Measurements from ENCODE around the gene PPP1R15A.
A peak's percentile ranks its signal among the peaks of the same experiment; 100 is the strongest.
"Not testable (repeated sequence)": the region's sequence is repeated elsewhere in the genome, so short reads cannot be mapped to it uniquely, and the experiment has no call there.

PPP1R15A gene

DNA sequence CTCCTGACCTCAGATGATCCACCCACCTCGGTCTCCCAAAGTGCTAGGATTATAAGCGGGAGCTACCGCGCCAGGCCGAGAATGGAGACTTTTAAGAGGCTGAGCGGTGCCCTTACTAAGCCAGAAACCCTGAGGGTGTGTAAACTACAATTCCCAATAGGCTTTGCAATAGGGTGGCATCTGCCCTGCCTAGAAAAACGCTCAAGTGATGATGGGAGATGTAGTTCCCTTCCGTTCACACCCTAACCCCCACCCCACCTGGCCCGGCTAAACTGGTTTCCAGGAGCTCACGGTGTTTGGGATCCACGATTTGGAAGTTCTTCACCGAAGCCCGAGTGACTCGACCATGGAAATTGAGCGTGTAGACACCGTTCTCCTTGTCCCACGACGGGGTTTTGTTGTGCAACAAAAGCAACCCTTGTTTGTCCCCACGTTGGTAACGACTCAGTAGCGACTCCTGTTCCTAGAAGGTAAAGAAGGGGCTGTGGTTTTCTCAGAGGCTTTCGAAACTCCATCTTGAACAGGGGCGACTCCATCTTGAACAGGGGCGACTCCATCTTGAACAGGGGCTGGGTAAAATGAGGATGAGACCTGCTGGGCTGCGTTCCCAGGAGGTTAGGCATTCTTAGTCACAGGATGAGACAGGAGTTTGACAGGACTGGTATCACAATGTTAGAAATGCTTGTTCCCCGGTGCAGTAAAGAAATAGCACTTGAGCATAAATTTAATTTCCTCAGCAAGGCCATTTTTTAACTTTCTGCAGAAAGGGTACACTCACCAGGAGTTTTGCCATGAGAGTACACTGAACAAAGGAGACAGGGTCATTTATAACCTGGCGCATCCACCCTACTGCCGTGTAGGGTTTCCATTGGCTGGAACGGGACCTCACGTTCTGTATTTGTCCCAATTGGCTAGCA is 9.8 kb downstream of the PPP1R15A start:
- no peak for DNase-seq (ENCODE audit: low read depth)

DNA sequence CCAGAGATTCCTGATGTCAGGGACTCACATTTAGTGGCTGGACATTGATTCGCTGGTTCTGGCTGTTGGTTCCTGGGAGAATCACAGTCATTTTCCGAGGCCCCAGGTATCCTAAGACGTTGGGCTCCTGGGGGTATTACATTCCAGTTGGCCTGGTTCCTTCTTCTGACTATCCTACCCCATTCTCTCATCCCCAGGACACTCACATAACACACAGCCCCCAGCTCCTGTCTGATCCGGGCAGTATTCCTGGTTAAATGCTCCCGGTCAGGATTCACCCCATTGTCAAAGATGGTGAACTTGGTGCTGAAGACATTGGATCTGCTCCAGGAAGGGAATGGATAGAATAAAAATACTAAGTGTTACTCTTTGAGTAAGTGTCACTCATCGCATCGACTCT is 11.5 kb downstream of the PPP1R15A start:
- no peak for DNase-seq (ENCODE audit: low read depth)

DNA sequence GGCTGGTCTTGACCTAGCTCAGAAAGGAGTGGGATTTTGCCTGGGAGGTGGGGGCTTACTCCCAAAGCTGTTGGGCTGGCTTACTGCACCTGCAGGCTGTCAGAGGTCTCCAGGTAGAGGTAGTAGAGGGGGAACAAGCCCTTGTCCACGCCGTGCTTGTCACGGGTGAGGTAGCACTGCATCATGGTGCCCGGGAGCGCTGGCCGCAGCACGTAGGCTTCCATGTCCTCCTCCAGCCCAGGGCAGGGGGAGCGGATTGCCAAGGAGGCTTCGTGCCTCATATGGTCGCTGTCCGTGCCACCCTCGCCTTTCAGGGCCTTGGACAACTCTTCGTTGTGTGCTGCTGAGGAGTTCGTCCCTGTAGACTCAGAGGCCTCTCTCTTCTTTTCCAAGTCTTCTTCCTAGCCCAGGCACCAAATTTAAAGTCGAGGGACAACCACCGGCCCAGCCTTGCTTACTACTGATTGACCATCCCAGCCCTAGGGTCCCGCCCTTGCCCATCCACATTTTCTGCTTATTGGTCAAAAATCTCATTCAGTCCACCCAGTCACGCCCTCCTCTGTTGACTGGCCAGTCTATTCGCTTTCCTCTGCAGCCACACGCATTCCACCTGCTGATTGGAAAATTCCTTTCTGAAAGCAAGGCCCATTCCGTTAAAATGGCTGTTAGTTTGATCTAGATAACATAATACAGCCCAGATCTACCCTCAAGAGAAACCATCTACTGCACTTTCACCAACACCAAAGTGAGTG is 15.8 kb downstream of the PPP1R15A start:
- DNase-seq (ENCODE audit: low read depth): no peak

DNA sequence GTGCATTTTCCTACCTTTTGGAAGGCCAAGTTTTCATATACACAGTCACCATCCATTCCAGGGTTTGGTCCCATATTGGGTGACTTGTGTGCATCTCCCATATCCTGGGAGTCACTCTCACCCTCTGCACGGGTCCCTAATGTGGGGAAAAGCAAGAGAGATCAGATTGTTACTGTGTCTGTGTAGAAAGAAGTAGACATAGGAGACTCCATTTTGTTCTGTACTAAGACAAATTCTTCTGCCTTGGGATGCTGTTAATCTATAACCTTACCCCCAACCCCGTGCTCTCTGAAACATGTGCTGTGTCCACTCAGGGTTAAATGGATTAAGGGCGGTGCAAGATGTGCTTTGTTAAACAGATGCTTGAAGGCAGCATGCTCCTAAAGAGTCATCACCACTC is 17.3 kb downstream of the PPP1R15A start:
- DNase-seq (ENCODE audit: low read depth): not testable (repeated sequence)

DNA sequence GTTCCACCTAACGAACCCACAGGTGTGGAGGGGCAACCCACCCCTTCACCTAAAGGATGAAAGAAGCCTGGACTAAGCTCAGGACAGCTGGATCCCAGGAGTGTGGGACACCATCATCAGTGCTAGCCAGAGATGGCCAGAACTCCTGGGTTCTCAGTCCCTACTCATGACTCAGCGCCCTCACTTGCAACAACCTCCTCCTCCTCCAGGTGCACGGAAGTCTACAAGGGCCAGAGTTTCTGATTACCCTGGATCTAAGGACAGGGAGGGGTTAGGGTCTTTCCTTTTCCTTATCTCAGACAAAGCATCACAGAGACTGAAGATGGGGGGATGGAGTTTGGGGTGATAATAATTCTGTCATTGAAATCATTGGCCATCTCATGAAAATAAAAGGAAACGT is 18.3 kb downstream of the PPP1R15A start:
- no peak for DNase-seq (ENCODE audit: low read depth)

DNA sequence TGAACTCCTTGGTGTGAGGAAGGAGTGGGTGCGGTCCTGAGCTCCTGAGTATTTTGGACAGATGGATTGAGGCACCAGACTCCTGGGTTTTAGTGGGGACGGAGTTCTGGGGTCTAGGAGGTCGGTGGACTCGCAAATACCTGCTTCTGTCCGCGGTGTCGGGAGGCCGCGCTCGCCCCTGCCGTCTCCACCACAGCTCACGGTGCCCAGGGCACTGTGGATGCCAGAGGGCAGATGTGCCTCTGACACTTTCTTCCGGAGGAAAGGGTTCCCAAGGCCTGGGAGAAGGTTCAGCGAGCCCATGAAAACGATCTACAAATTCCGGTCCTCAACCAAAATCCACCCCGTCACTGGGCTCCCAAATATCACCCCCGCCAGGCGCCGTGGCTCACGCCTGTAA is 23.0 kb downstream of the PPP1R15A start:
- DNase-seq (ENCODE audit: low read depth): no peak

DNA sequence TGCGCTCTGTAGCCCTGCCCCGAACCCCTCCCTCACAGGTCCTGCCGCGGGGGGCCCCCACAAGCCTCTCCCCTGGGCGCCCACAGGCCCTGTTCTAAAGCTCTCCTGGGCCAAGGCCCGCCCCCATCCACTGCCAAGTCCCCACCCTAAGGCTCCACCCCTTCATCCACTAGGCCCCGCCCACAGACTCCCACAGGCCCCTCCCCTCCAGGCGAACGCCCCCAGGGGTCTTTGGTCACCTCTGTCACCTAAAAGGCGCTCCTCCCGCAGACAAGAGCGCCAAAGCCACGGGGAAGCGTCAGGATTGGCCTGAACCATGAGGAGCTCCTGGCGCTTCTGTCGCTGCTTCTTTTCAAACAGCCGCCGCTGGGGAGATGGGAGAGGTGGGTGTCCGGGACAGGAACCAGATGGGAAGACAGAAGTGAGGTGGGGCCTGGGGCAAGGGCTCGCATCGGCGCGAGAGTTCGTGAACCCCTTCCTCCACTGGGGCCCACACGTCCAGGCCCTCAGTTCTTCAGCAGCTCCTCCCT is 24.0 kb downstream of the PPP1R15A start:
- peak; percentile 37 for DNase-seq (ENCODE audit: low read depth)

DNA sequence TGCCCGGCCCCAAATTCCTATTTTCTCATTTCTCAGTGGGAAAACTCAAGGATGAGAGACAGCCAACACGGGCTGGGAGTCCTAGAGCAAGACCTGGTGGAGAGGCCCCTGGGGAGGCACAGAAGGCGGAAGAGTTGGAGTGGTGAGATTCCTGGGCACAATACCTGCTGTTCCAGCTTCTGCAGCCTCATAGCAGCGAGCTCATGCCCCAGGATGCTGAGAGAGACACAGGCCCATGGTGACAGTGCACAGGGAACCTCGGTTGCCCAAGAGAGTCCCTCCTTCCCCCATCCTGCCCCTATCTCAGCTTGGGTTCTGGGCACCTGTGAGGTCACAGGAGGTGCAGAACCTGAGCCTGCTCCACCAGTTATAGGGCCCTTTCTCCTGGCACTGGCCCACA is 25.0 kb downstream of the PPP1R15A start:
- no peak for DNase-seq (ENCODE audit: low read depth)

DNA sequence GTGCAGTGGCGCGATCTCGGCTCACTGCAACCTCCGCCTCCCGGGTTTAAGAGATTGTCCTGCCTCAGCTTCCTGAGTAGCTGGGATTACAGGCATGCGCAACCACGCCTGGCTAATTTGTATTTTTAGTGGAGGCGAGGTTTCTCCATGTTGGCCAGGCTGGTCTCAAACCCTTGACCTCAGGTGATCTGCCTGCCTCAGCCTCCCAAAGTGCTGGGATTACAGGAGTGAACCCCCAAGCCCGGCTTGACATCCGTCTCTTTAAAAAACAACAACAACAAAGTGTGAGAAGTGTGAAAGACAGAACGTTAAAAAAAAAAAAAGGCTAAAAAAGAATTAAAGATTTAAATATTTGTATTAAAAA is 27.1 kb downstream of the PPP1R15A start:
- not testable (repeated sequence) for DNase-seq (ENCODE audit: low read depth)

DNA sequence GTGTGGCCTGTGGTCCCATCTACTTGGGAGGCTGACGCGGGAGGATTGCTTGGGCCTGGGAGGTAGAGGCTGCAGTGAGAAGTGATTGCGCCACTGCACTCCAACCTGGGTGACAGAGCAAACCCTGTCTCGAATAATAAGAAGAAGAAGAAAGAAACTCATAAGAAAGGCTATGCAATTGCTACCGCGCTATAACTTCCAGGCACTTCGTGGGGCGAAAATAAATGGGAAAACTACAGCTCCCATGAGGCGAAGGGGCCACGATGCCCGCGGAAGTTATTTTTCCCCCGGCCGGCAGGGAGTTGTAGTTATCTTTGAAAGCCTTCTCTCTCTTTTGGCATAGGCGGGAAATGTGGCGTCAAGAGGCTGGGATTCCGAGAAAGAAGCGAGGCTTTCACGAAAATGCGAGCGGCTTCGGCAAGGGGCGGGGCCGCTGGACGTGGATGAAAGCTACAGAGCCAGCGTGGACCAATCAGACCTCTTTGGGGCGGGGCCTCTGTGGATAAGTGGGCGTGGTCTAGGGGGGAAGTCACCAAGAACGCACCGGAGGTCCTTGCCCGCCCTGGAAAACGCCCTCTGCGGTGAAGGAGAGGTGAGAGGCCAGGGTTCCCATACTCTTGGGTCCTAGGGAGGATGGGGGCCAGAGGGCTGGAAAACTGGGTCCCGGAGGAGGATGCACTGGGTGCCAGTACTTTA is 27.7 kb downstream of the PPP1R15A start, which contains the start of gene NUCB1:
Gene NUCB1, plus strand, starts transcription at position 532 of the 696 bp plus-strand sequence. CDS start 485 bp downstream, outside the sequence.
- peak; percentile 99 for DNase-seq (ENCODE audit: low read depth)

DNA sequence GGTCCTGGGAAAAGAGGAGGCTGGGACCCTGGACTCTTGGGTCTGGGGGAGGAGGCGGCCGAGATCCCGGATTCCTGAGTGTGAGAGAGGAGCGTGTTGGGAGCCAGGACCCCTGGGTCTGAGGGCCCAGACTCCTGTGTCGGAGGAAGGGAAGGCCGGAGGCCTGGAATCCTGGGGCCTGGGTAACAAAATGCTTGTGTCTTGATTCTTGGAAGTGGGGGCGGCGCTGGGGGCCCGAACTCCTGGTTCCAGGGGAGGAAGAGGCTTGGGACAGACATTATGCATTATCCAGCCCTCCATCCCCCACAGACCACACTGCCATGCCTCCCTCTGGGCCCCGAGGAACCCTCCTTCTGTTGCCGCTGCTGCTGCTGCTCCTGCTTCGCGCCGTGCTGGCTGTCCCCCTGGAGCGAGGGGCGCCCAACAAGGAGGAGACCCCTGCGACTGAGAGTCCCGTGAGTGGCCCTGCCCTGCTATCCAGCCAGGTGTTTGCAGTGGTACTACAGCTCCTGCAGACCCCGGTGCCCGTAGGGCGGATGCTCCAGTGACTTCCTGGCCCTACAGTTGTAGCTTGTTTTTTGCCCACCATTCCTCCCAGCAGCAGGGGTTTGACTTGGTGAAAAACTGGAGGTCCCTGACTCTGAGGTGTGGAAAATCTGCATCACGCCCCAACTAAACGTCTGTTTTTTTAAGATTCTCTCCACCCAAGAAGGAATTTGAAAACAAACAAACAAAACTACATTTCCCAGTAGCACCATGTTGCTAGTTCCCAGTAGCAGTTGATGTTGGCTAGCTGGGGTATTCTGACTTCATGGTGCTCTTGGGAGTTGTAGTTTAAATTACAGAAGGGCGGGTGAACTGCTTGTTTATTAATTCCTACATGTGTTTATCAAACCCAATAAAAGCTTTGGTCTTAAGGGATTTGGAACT is 28.5 kb downstream of the PPP1R15A start:
- DNase-seq (ENCODE audit: low read depth): no peak

DNA sequence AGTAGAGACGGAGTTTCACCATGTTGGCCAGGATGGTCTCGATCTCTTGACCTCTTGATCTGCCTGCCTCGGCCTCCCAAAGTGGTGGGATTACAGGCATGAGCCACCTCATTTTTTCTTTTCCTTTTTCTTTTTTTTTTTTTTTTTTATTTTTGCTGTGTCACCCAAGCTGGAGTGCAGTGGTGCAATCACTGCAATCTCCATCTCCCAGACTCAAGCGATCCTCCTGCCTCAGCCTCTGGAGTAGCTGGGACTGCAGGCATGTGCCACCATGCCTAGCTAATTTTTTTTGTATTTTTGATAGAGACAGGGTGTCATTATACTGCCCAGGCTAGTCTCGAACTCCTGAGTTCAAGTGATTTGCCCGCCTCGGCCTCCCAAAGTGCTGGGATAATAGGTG is 30.1 kb downstream of the PPP1R15A start:
- DNase-seq (ENCODE audit: low read depth): not testable (repeated sequence)

DNA sequence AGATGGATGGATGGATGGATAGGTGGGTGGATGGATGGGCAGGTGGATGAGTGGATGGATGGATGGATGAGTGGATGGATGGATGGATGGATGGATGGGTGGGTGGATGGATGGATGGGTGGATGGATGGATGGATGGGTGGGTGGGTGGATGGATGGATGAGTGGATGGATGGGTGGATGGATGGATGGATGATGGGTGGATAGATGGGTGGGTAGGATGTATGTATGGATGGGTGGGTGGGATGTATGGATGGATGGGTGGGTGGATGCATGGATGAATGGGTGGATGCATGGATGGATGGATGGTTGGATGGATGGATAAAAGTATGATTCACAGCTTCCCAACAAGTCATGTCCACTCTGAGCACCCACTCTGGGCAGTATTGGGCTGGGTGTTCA is 31.6 kb downstream of the PPP1R15A start:
- DNase-seq (ENCODE audit: low read depth): not testable (repeated sequence)

DNA sequence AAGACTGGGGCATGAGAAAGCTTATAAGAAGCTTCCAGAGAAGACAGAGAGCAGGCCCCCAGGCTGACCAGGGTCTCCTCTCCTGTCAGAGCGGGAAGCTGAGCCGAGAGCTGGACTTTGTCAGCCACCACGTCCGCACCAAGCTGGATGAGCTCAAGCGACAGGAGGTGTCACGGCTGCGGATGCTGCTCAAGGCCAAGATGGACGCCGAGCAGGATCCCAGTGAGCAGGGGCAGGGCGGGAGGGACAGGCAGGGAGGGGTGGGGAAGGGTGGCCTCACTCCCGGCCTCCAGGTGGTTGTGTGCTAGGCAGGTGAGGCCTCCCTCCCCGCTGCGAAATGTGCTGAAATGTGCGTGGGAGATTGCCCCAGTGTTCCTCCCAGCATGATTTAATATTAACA is 33.4 kb downstream of the PPP1R15A start:
- DNase-seq (ENCODE audit: low read depth): no peak

DNA sequence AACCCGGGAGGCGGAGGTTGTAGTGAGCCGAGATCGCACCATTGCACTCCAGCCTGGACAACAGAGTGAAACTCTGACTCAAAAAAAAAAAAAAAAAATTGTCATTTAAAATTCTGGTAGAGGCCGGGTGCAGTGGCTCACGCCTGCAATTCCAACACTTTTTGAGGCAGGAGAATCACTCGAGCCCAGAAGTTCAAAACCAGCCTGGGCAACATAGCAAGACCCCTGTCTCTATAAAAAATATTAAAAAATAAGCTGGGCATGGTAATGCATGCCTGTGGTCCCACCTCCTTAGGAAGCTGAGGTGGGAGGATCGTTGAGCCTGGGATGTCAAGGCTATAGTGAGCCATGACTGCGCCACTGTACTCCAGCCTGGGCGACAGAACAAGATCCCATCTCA is 34.1 kb downstream of the PPP1R15A start:
- no peak for DNase-seq (ENCODE audit: low read depth)

DNA sequence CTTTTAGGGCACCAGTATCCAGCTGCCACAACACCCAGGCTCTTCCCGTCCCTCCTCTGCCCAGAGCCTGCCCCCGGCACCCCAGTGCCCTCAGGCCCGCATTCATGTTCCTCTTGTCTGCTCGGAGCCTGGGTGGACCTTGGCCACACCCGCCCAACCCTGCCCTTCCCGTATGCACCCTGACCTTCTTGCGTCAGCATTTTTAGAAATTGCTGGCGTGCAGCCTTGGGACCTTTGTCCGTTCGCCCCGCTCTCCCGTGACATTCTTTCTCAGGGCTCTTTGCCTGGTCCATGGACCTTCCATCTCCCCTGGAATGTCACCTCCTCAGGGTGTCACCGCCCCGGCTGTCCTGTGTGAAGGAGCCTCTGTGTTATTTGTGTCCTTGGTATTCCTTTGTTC is 35.5 kb downstream of the PPP1R15A start:
- DNase-seq (ENCODE audit: low read depth): no peak

DNA sequence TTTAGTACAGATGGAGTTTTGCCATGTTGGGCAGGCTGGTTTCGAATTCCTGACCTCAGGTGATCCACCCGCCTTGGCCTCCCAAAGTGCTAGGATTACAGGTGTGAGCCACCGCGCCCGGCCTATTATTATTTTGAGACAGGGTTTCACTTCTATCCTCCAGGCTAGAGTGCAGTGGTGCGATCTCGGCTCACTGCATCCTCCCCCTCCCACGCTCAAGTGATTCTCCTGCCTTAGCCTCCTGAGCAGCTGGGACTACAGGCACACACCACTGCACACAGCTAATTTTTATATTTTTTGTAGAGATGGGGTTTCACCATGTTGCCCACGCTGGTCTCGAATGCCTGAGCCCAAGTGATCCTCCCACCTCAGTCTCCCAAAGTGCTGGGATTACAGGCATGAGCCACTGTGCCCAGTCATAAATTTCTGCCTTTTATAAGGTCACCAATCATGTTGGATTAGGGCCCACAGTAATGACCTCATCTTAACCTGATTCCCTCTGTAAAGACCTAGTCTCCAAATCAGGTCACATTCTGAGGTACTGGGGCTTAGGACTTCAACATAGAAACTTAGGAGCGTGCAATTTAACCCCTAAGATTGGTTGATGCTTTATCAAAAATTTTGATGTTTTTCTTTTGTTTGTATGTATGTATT is 37.3 kb downstream of the PPP1R15A start:
- DNase-seq (ENCODE audit: low read depth): not testable (repeated sequence)

DNA sequence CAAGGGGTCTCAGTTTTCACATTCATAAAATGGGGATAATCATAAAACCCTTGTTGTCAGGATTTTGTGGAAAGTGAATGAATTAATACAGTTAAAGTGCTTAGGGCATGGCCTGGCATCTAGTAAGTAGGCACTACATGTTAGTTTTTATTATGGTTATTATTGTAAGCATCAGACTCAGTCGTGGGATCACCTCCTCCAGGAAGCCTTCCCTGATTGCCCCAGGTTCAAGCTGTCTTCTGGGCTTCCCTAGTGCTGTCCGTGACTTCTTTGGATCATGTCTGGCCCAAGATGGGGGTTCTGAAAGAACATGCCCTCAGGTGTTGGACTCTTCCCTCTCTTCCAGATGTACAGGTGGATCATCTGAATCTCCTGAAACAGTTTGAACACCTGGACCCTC is 38.6 kb downstream of the PPP1R15A start:
- no peak for DNase-seq (ENCODE audit: low read depth)

DNA sequence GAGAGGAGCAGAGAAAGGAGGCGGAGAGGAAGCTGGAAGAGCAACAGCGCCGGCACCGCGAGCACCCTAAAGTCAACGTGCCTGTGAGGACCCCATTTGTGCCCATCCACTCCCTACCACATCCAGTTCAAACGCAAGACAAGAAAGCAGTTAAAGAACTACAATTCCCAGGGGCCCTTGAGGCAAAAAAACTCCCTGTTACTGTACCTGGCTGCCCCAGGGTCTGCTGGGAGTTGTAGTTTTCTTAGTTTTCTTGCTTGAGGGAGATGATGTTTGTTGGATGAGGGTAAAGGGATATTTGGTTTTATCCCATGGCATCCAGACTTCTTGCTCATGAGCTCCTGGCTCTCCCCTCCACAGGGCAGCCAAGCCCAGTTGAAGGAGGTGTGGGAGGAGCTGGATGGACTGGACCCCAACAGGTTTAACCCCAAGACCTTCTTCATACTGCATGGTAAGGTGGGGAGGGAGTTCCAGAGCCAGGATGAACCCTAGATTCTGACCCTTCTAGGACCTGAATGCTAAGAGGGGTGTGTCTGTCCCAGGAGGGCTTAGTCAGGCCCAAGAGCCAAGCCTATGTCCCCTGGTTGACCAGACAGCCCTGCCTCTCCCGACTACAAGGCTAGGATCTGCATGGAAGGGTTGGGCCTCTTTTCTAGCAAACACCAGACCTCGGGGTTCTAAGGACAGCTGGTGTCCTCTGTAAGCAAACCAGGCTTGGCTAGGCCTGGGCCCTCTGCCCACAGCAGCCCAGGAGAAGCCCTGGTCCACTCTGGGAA is 41.1 kb downstream of the PPP1R15A start:
- DNase-seq (ENCODE audit: low read depth): no peak

DNA sequence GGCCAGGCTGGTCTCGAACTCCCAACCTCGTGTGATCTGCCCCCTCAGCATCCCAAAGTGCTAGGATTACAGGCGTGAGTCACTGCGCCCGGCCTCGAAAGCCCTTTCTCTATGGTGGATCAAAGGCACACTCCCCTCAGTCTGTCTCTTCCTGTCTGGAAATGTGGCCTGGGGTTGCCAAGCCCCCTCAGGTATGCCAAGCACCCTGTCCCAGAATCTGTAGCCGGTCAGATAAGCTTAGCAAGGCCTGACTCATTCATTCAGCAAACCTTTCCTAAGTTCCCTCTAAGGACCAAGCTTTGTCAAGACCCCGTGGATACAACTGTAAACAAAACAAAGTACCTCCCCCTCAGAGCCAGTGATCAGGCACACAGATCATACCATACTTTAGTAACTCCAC is 42.0 kb downstream of the PPP1R15A start:
- DNase-seq (ENCODE audit: low read depth): no peak
